NCI-H510A treated with DMSO at 0.1 percent for 48 hours (cell line): ENCODE measurements around the gene PEG3.
"Not testable (repeated sequence)": the region's sequence is repeated elsewhere in the genome, so short reads cannot be mapped to it uniquely, and the experiment has no call there.

Experiments
- DNase-seq: peaks from one replicate; lab custom pipeline; 2025; lab: John Stamatoyannopoulos, UW

The PEG3 gene

GRCh38 chr19:56840451-56841192 lies at the start of gene PEG3, which contains the start of gene ZIM2:
TSS of gene PEG3 (minus strand) at chr19:56840726. CDS start at chr19:56824655, 16,071 bp downstream.
TSS of gene ZIM2 (minus strand) at chr19:56840726. CDS start at chr19:56824277, 16,449 bp downstream.
- no peak for DNase-seq

GRCh38 chr19:56885173-56885985 lies 44.9 kb upstream of the PEG3 start:
- no peak for DNase-seq

- no peak for DNase-seq
Observed at GRCh38 chr19:56884441-56884840, 43.9 kb upstream of the PEG3 start.

GRCh38 chr19:56880592-56881190 lies 40.2 kb upstream of the PEG3 start:
- no peak for DNase-seq

- DNase-seq, result no peak
Observed at GRCh38 chr19:56877069-56877715, 36.7 kb upstream of the PEG3 start.

GRCh38 chr19:56875717-56876116 lies 35.2 kb upstream of the PEG3 start:
- DNase-seq, result no peak

GRCh38 chr19:56874530-56874929 lies 34.0 kb upstream of the PEG3 start:
- no peak for DNase-seq

- DNase-seq, result no peak
Observed at GRCh38 chr19:56873493-56873892, 33.0 kb upstream of the PEG3 start.

- DNase-seq, result no peak
Observed at GRCh38 chr19:56869886-56870285, 29.4 kb upstream of the PEG3 start.

GRCh38 chr19:56868446-56868845 lies 27.9 kb upstream of the PEG3 start:
- no peak for DNase-seq

- no peak for DNase-seq
Observed at GRCh38 chr19:56866538-56866937, 26.0 kb upstream of the PEG3 start.

- no peak for DNase-seq
Observed at GRCh38 chr19:56864443-56865125, 24.1 kb upstream of the PEG3 start.

GRCh38 chr19:56862741-56863140 lies 22.2 kb upstream of the PEG3 start:
- no peak for DNase-seq

GRCh38 chr19:56860409-56860808 lies 19.9 kb upstream of the PEG3 start:
- DNase-seq, result not testable (repeated sequence)

- DNase-seq, result no peak
Observed at GRCh38 chr19:56858026-56858425, 17.5 kb upstream of the PEG3 start.

- no peak for DNase-seq
Observed at GRCh38 chr19:56856822-56857221, 16.3 kb upstream of the PEG3 start.

GRCh38 chr19:56852361-56852760 lies 11.8 kb upstream of the PEG3 start:
- DNase-seq, result not testable (repeated sequence)

- DNase-seq, result no peak
Observed at GRCh38 chr19:56848166-56848565, 7.6 kb upstream of the PEG3 start.

- no peak for DNase-seq
Observed at GRCh38 chr19:56842412-56842811, 1.9 kb upstream of the PEG3 start.

- DNase-seq, result no peak
Observed at GRCh38 chr19:56841193-56841543, 642 bp upstream of the PEG3 start.

GRCh38 chr19:56839652-56840450 lies 675 bp downstream of the PEG3 start:
- no peak for DNase-seq
